Activated naive CD4-positive, alpha-beta T cell treated with anti-CD3 and anti-CD28 coated beads, Interleukin-2, amount 50 U/mL, for 72 hours (primary cell): ENCODE data around the gene GREB1. TPM values are rescaled to one million over a fixed set of nuclear protein-coding genes. Genes with fewer than 3 reads are reported as not detected.

ENCODE experiments used
- ATAC-seq, 2 donors: fragments of 150-1000 bp; cut with Tn5 transposase; 2 replicates each; pipeline ENCODE4 v1.10.0; 2021; ENCODE audit warnings: mild to moderate bottlenecking in 2 of 2, moderate library complexity in 2 of 2
- DNase-seq, 2 donors: peaks; one replicate each; pipeline ENCODE4 v3.0.0; 2021 to 2022; ENCODE audit warnings: low spot score in 2 of 2
- H3K27ac Mint-ChIP-seq, 2 donors: one replicate each; pipeline ENCODE4 v1.8.0; 2022; ENCODE audit warnings: mild to moderate bottlenecking in 2 of 2, mixed read lengths in 2 of 2
- H3K36me3 Mint-ChIP-seq, 2 donors: one replicate each; pipeline ENCODE4 v1.8.0; 2022; ENCODE audit warnings: mixed read lengths in 2 of 2
- H3K9me3 Mint-ChIP-seq, 2 donors: one replicate each; pipeline ENCODE4 v1.8.0; 2022; ENCODE audit warnings: mixed read lengths in 2 of 2
- total RNA-seq, 2 donors: library from RNA; stranded (reverse); gene quantifications; one replicate each; pipeline ENCODE4 v1.2.3, GENCODE V29; 2022

The GREB1 gene
- total RNA-seq, 2 donors from 2014 or later = 0.91 to 1.2 TPM

DNA sequence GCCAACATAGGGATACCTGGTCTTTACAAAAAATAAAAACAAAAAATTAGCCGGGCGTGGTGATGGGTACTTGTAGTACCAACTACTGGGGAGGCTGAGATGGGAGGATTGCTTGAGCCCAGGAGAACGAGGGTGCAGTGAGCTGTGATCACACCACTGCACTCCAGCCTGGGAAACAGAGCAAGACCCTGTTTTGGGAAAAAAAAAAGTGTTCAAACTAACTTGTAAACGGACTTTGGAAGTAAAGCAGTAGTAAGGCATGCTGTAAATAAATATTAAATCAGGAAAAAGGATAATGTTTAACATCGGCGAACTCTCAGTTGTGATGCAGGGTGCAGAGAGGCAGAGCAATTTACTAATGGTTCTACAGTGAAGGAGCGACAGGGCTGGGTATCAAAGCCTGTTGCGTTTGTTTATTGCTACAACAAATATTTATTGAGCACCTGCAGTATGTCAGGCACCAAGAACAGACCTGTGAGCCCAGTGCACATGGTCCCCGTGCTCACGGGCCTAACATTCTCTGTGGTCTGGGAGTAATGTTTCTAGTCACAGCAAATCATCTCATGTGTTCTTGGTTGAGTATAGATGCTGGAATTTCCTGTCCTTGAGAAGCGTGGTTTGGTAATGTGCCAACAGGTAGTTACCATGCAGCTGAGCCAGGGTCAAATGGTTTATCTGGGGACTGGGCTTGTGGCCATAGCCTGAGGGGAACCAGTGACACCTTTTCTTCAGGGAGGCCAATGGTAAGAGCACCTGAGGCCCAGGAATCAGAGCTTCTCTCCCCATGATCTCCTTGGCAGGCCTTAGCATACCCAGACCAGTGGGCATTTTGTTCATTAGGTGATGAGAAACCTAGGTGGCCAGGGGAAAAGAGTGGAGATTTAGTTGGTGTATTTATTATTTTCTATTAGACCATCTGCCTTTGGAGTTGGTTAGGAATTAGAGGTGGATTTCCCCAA, 27.9 kb upstream of the GREB1 start:
- peak overlapping the region in 1 of 2 donors; percentile 58 for H3K27ac Mint-ChIP-seq
- H3K9me3 Mint-ChIP-seq = peaks cover 0 to 4% of the 10 kb centered on the region in 2 donors
- ATAC-seq = peak in 1 of 2 donors; percentile 38
- DNase-seq = no peak
- no peaks in the 10 kb centered on the region for H3K36me3 Mint-ChIP-seq

DNA sequence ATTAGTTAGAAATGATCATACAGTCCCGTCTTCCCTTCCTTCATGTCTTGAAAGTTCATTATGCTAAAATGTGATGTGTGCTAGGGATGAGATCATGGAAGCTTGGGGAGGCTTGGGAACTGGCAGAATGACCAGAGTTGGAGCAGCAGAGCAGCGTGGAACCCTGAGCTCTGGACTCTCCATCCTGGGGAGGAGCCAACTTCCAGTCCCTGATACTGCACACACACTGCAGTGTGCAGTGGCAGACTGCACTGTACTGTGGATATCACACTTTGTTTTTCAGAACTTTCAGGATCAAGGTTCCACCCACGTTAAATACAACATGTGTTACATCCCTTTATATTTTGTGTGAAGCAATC, 27.3 kb upstream of the GREB1 start:
- no peak for DNase-seq
- ATAC-seq = no peak
- Mint-ChIP-seq H3K36me3 (no peaks in the 10 kb centered on the region), H3K9me3 (peaks cover 0 to 4% of the 10 kb centered on the region in 2 donors), H3K27ac (no peak overlapping the region)

DNA sequence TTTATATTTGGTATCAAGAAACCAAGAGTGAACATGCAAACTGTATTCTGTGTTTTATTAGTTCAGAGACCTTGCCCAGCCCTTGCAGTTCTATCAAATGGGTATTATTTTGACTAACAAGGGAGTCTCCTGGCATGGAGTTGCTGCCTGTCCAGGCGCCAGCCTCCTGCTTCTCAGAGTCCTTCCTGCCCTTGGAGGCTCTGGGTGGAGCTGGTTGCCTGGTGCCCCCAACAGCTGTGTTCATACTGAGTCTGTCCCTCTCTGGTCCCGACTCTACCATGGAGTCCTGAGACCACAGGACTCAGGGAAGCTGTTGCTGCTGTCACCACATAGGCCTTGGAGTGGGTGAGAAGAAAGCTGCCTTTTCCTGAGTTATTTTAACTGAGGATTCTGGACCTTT, 26.3 kb upstream of the GREB1 start:
- H3K27ac Mint-ChIP-seq = no peak overlapping the region
- DNase-seq (no peak), ATAC-seq (no peak)
- no peaks in the 10 kb centered on the region for H3K36me3 Mint-ChIP-seq
- peaks cover 0 to 4% of the 10 kb centered on the region in 2 donors for H3K9me3 Mint-ChIP-seq

- Mint-ChIP-seq H3K9me3 (peaks cover 0 to 4% of the 10 kb centered on the region in 2 donors), H3K27ac (no peak overlapping the region), H3K36me3 (no peaks in the 10 kb centered on the region)
- ATAC-seq = no peak
- DNase-seq = no peak
Measured at GRCh38 chr2:11508279-11508678, 25.6 kb upstream of the GREB1 start.

DNA sequence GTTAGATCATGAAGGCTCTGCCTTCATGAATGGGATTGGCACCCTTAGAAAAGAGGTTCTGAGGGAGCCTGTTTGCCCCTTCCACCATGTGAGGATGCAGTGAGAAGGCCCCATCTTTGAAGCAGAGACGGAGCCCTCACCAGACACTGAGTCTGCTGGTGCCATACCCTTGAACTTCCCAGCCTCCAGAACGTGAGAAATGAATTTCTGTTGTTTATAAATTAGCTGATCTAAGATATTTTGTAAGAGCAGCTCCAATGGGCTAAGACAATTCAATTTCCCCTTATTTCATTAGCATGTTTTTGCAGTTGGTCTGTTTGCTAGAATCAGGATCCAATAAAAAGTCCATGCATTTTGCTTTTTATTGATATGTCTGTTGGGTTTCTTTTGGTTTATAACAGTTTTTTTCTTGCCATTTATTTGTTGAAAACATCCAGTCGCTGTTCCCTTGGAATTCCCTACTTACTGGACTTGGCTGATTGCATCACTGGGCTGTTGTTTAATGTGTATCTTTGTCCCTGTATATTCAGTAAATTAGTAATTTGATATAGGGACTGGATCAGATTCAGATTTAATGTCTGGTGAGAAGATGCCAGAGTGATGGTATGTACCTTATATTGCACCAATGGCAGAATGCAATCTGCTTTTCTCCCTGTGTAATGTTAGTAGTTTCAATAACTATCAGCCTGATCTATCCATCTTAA, 24.0 kb upstream of the GREB1 start:
- no peak for ATAC-seq
- Mint-ChIP-seq H3K36me3 (no peaks in the 10 kb centered on the region), H3K27ac (no peak overlapping the region)

DNA sequence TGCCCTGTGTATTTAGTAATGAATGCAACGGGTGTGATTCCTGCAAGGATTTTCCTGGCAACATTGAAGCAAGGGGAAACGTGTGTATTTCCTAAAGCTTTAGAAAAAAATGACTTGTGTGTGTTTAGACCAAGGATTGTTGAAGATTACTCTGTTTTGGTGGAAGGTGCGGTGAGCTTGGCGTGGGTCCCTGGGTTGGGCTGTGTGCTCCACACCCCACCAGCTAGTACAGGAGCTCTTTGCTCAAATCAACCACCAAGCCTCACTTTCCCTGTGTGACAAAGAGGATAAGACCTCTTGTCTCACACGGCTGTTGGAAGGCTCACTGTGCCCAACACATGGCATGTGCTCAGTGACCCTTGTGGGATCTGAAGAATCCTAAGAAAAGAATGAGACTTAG, 21.4 kb upstream of the GREB1 start:
- Mint-ChIP-seq H3K27ac (no peak overlapping the region), H3K36me3 (no peaks in the 10 kb centered on the region), H3K9me3 (no peaks in the 10 kb centered on the region)
- DNase-seq (no peak), ATAC-seq (no peak)

More for the DNA sequence above, 24.0 kb upstream of the GREB1 start:
- H3K9me3 Mint-ChIP-seq = no peaks in the 10 kb centered on the region
- no peak for DNase-seq

DNA sequence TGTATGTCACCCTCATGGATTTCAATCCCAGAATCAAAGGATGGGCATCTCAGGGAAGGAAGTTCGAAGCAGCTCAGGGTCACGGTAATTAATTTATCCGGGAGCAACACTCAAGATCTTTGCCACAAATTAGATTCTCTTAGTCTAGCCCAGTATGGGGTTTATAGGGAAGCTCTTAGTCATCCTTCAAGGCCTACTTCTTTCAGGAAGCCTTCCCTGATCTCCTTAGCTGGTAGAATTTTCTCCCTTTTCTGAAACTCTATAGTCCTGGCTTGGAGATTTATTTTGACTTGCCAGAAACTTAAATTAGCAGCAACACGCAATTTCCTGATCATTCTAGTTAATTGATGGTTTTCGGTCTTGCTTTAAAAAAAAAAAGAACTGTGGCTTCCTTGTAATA, 20.5 kb upstream of the GREB1 start:
- ATAC-seq (no peak), DNase-seq (no peak)
- H3K9me3 Mint-ChIP-seq = no peaks in the 10 kb centered on the region
- no peaks in the 10 kb centered on the region for H3K36me3 Mint-ChIP-seq
- no peak overlapping the region for H3K27ac Mint-ChIP-seq

DNA sequence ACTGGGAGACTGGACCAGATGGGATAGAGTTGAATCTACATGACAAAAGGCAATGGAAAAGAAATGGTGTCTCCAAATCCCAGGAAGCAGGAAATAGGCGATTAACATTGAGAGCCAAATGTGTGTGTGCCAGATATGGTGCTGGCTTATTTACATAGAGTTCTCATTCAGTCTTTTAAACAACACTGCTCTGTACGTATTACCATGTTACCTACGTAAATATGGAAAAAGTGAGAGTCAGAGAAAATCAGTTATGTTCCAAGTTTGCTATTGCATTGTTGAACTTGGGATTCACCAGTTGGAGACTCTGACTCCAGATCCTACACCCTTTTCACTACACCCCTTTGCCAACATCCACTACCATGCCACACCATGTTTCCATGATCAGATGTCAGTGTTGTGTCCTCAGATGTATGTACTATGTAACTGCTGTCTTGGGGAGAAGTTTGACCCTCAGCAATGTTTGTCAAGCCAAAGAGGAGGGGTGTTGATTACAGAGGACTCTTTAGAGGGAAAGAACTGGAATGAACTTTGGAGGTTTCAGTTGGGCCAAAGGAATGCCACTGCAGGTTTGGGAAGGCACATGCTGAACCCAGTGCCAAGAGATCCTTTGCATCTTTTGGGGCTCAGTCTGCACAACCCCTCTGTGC, 19.6 kb upstream of the GREB1 start:
- Mint-ChIP-seq H3K9me3 (no peaks in the 10 kb centered on the region), H3K36me3 (no peaks in the 10 kb centered on the region), H3K27ac (no peak overlapping the region)
- DNase-seq (no peak), ATAC-seq (no peak)

GRCh38 chr2:11514904-11515303, 18.9 kb upstream of the GREB1 start:
- ATAC-seq (no peak), DNase-seq (no peak)
- H3K36me3 Mint-ChIP-seq = no peaks in the 10 kb centered on the region
- H3K27ac Mint-ChIP-seq = no peak overlapping the region
- no peaks in the 10 kb centered on the region for H3K9me3 Mint-ChIP-seq

- peaks cover 2 to 3% of the 10 kb centered on the region in 2 donors for H3K9me3 Mint-ChIP-seq
- no peak overlapping the region for H3K27ac Mint-ChIP-seq
- ATAC-seq (no peak), DNase-seq (no peak)
- H3K36me3 Mint-ChIP-seq = peaks cover 0 to 3% of the 10 kb centered on the region in 2 donors
Measured at GRCh38 chr2:11515490-11515981, 18.3 kb upstream of the GREB1 start.

DNA sequence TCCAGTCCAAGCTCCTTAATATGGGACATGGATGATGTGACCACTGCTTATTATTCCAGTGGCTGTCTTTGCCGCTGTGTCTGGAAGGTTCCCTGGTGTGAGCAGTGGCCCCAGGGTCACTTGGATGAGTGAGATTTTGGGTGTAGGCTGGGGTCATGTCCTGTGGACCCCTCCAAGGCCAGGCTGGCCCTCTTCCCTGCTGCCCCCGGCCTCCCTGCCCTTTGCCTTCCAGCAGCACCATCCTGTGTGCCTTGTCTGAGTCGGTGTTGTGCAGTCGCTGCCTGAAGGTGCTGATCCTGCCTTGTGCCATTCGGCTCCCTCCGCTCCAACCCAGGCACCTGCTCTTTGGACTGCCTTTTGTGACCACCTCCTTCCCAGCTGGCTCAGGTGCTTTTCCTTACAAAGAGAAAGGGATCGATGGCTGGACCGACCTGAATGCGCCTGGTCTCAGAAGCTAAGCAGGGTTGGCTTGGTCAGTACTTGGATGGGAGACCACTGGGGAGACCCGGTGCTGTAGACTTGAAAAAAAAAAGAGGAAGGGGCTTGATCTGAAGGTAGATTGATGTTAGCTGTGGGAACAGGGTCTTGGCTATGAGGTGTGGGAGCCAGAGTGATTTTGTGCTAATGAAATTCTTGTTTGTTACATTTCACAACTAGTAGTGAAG, 16.7 kb upstream of the GREB1 start:
- no peak overlapping the region for H3K27ac Mint-ChIP-seq
- peaks cover 0 to 7% of the 10 kb centered on the region in 2 donors for H3K36me3 Mint-ChIP-seq
- peaks cover 4 to 6% of the 10 kb centered on the region in 2 donors for H3K9me3 Mint-ChIP-seq
- DNase-seq (no peak), ATAC-seq (no peak)

DNA sequence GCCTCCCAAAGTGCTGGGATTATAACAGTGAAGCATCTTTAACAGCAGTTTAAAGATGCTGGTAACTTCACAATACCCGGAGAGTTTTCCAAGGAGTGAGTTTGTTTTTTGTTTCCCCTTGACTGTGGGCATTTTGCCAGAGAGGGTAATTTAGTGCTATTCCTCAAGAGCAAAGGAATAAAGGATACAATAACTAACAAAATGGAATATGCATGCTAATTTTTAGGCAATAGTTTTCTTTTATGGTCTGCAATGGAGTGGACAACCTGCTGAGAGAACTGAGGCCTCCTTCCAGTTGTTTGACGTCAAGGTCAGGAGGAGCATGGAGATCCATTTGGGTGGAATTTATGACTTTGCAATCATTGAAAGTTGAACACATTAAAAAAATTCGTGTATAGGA, 15.9 kb upstream of the GREB1 start:
- peaks cover 4 to 6% of the 10 kb centered on the region in 2 donors for H3K9me3 Mint-ChIP-seq
- ATAC-seq (no peak), DNase-seq (no peak)
- H3K27ac Mint-ChIP-seq = no peak overlapping the region
- peaks cover 0 to 7% of the 10 kb centered on the region in 2 donors for H3K36me3 Mint-ChIP-seq

DNA sequence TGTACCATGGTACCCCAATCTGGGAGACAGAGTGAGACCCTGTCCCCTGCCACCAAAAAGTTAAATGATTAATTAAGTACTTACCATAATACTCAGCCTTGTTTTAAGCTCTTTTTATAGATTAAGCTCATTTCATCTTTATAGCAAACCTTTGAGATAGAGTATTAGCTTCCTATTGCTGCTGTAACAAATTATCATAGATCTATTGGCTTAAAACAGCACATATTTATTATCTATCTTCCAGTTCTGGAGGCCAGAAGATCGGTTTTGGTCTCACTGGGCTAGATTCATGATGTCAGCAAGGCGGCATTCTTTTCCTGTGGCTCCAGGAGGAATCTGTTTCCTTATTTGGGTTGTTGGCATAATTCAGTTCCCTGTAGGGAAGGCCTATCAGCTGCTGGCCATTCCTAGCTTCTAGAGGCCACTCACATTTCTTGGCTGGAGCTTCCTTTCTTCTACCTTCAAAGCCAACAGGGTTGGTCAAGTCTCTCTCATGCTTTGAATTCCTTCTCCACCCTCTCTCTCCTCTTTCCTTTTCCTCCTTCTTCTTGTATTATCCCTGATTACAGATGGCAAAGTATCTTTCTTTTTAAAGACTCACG, 13.7 kb upstream of the GREB1 start:
- H3K9me3 Mint-ChIP-seq = peaks cover 4 to 6% of the 10 kb centered on the region in 2 donors
- peaks cover 0 to 7% of the 10 kb centered on the region in 2 donors for H3K36me3 Mint-ChIP-seq
- H3K27ac Mint-ChIP-seq = no peak overlapping the region
- ATAC-seq (no peak), DNase-seq (no peak)

- no peak for ATAC-seq
- no peak for DNase-seq
- Mint-ChIP-seq H3K27ac (no peak overlapping the region), H3K36me3 (peaks cover 0 to 7% of the 10 kb centered on the region in 2 donors), H3K9me3 (peaks cover 4 to 7% of the 10 kb centered on the region in 2 donors)
Measured at GRCh38 chr2:11521775-11522174, 12.1 kb upstream of the GREB1 start.

DNA sequence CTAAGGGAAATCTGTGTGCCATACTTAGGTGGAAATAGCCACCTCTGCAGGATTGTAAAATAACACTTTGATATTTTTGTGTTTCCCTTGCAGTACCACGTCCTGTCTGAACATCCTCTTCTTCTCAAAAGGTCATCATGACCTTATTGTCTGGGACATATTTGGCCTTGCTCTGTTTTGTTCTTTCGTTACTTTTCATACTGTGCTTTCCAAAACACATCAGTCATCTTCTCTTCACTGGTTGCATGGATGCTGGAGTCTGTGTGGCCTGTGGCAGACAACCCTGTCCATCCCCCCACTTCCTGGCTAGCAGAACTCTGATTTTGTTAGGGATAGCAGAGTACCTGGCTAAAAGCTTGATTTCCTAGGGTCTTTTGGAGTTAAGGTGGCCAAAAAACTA, 9.4 kb upstream of the GREB1 start:
- H3K36me3 Mint-ChIP-seq = peaks cover 0 to 7% of the 10 kb centered on the region in 2 donors
- H3K9me3 Mint-ChIP-seq = peaks cover 4 to 10% of the 10 kb centered on the region in 2 donors
- H3K27ac Mint-ChIP-seq = peak overlapping the region in 1 of 2 donors; percentile 38
- DNase-seq (no peak), ATAC-seq (no peak)

GRCh38 chr2:11525762-11526161, 8.1 kb upstream of the GREB1 start:
- Mint-ChIP-seq H3K36me3 (peaks cover 0 to 2% of the 10 kb centered on the region in 2 donors), H3K9me3 (peaks cover under 1 to 5% of the 10 kb centered on the region in 2 donors)

More at GRCh38 chr2:11525762-11526161, 8.1 kb upstream of the GREB1 start:
- ATAC-seq = no peak
- no peak overlapping the region for H3K27ac Mint-ChIP-seq
- DNase-seq = no peak
